KOPT-K1 (cell line): ENCODE results near the gene SLC12A7.
A peak's percentile ranks its signal among the peaks of the same experiment; 100 is the strongest.
"Not testable (repeated sequence)": the region's sequence is repeated elsewhere in the genome, so short reads cannot be mapped to it uniquely, and the experiment has no call there.

Experiments
- H3K27ac ChIP-seq: fragments of 200-600 bp; sonication (generic); 2 replicates; pipeline ENCODE4 v1.5.1; 2016; ENCODE audit warnings: antibody characterized with exemption, mild to moderate bottlenecking, low read depth, low read length; ENCODE audit not compliant: poor library complexity, severe bottlenecking
- H3K36me3 ChIP-seq: fragments of 200-600 bp; sonication (generic); 2 replicates; pipeline ENCODE4 v1.5.1; 2017; ENCODE audit warnings: antibody characterized with exemption, mild to moderate bottlenecking, low read length, moderate library complexity; ENCODE audit not compliant: insufficient read depth
- H3K9me3 ChIP-seq: fragments of 200-600 bp; sonication (generic); 2 replicates; pipeline ENCODE4 v1.5.1; 2017; ENCODE audit warnings: antibody characterized with exemption, low read length, mild to moderate bottlenecking; ENCODE audit not compliant: insufficient read depth, poor library complexity, severe bottlenecking

SLC12A7 gene

GRCh38 chr5:1111727-1112289 is at the start of gene SLC12A7:
TSS of gene SLC12A7 (minus strand) at chr5:1112063. CDS start at chr5:1111991, 72 bp downstream.
- peak within 1 kb of the TSS; percentile 70 for H3K27ac ChIP-seq
- no peaks in the 10 kb centered on the region for H3K9me3 ChIP-seq
- H3K36me3 ChIP-seq = no peaks in the 10 kb centered on the region

- H3K27ac ChIP-seq = no peak overlapping the region
- no peaks in the 10 kb centered on the region for H3K9me3 ChIP-seq
- no peaks in the 10 kb centered on the region for H3K36me3 ChIP-seq
Measured at GRCh38 chr5:1161108-1161832, 49.4 kb upstream of the SLC12A7 start.

- no peak overlapping the region for H3K27ac ChIP-seq
- H3K9me3 ChIP-seq = no peaks in the 10 kb centered on the region
- no peaks in the 10 kb centered on the region for H3K36me3 ChIP-seq
Measured at GRCh38 chr5:1159774-1160406, 48.0 kb upstream of the SLC12A7 start.

- Histone ChIP-seq H3K27ac (no peak overlapping the region), H3K36me3 (no peaks in the 10 kb centered on the region), H3K9me3 (no peaks in the 10 kb centered on the region)
Measured at GRCh38 chr5:1159341-1159675, 47.4 kb upstream of the SLC12A7 start.

- Histone ChIP-seq H3K27ac (no peak overlapping the region), H3K9me3 (no peaks in the 10 kb centered on the region)
Measured at GRCh38 chr5:1158647-1159340, 46.9 kb upstream of the SLC12A7 start.

GRCh38 chr5:1157461-1157986 is 45.7 kb upstream of the SLC12A7 start:
- not testable (repeated sequence) for H3K36me3 ChIP-seq, H3K9me3 ChIP-seq, H3K27ac ChIP-seq

More at GRCh38 chr5:1158647-1159340, 46.9 kb upstream of the SLC12A7 start:
- no peaks in the 10 kb centered on the region for H3K36me3 ChIP-seq

GRCh38 chr5:1156754-1157460 is 45.0 kb upstream of the SLC12A7 start:
- no peaks in the 10 kb centered on the region for H3K36me3 ChIP-seq
- H3K27ac ChIP-seq = no peak overlapping the region
- H3K9me3 ChIP-seq = no peaks in the 10 kb centered on the region

- no peak overlapping the region for H3K27ac ChIP-seq
- no peaks in the 10 kb centered on the region for H3K36me3 ChIP-seq
- H3K9me3 ChIP-seq = no peaks in the 10 kb centered on the region
Measured at GRCh38 chr5:1156033-1156753, 44.3 kb upstream of the SLC12A7 start.

- Histone ChIP-seq H3K9me3 (no peaks in the 10 kb centered on the region), H3K27ac (no peak overlapping the region), H3K36me3 (no peaks in the 10 kb centered on the region)
Measured at GRCh38 chr5:1155191-1156032, 43.5 kb upstream of the SLC12A7 start.

- Histone ChIP-seq H3K9me3 (no peaks in the 10 kb centered on the region), H3K36me3 (no peaks in the 10 kb centered on the region), H3K27ac (no peak overlapping the region)
Measured at GRCh38 chr5:1153428-1153827, 41.6 kb upstream of the SLC12A7 start.

- no peaks in the 10 kb centered on the region for H3K36me3 ChIP-seq
- H3K27ac ChIP-seq = no peak overlapping the region
- H3K9me3 ChIP-seq = no peaks in the 10 kb centered on the region
Measured at GRCh38 chr5:1152771-1153282, 41.0 kb upstream of the SLC12A7 start.

- no peaks in the 10 kb centered on the region for H3K36me3 ChIP-seq
- H3K27ac ChIP-seq = no peak overlapping the region
- H3K9me3 ChIP-seq = no peaks in the 10 kb centered on the region
Measured at GRCh38 chr5:1152156-1152555, 40.3 kb upstream of the SLC12A7 start.

- H3K9me3 ChIP-seq = no peaks in the 10 kb centered on the region
- no peaks in the 10 kb centered on the region for H3K36me3 ChIP-seq
- H3K27ac ChIP-seq = no peak overlapping the region
Measured at GRCh38 chr5:1151316-1151715, 39.5 kb upstream of the SLC12A7 start.
